ENCODE results near the gene ALDH3A2. TPM values are rescaled to one million over a fixed set of nuclear protein-coding genes. Genes with fewer than 3 reads are reported as not detected.

Gene ALDH3A2
- total RNA-seq, 2 experiments from 2014 or later, result 29.7 to 41.1 TPM

- H4K20me1 ChIP-seq (ENCODE audit: insufficient read depth, low read length), result no peaks in the 10 kb centered on the region
- intact Hi-C loops (cut with micrococcal nuclease; ENCODE audit: unreplicated experiment), result no loop called here
- no peak overlapping the region for H2AFZ ChIP-seq (ENCODE audit: low read length)
- H3K4me1 ChIP-seq (ENCODE audit: insufficient read depth, low read length, poor library complexity, severe bottlenecking), result peaks cover 10% of the 10 kb centered on the region
- H3K27ac ChIP-seq (ENCODE audit: low read depth, low read length, poor library complexity, severe bottlenecking), result no peak overlapping the region
- H3K79me2 ChIP-seq (ENCODE audit: insufficient read depth, low read depth, low read length), result no peaks in the 10 kb centered on the region
- no TSS peak for BruUV-seq (replicated peaks)
- no peaks in the 10 kb centered on the region for H3K9me2 ChIP-seq (ENCODE audit: insufficient read depth, low read length)
- CTCF ChIA-PET (ENCODE audit: unreplicated experiment), result no interaction called here
- peaks cover 60% of the 10 kb centered on the region for H3K36me3 ChIP-seq (ENCODE audit: insufficient read depth, low read length)
- TF ChIP-seq, protein P1, sequence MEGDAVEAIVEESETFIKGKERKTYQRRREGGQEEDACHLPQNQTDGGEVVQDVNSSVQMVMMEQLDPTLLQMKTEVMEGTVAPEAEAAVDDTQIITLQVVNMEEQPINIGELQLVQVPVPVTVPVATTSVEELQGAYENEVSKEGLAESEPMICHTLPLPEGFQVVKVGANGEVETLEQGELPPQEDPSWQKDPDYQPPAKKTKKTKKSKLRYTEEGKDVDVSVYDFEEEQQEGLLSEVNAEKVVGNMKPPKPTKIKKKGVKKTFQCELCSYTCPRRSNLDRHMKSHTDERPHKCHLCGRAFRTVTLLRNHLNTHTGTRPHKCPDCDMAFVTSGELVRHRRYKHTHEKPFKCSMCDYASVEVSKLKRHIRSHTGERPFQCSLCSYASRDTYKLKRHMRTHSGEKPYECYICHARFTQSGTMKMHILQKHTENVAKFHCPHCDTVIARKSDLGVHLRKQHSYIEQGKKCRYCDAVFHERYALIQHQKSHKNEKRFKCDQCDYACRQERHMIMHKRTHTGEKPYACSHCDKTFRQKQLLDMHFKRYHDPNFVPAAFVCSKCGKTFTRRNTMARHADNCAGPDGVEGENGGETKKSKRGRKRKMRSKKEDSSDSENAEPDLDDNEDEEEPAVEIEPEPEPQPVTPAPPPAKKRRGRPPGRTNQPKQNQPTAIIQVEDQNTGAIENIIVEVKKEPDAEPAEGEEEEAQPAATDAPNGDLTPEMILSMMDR (conservative IDR thresholded peaks at IDR 0.05; ENCODE audit: low read length), result no peak
- TF ChIP-seq EZH2phosphoT487 (IDR thresholded peaks at IDR 0.05; ENCODE audit: borderline replicate concordance, low read depth, low read length), result no peak
- no peak overlapping the region for H3K4me2 ChIP-seq (ENCODE audit: low read length)
- no peaks in the 10 kb centered on the region for H3K9me3 ChIP-seq (ENCODE audit: low read length)
- H3K4me3 ChIP-seq (ENCODE audit: low read depth, low read length, poor library complexity, severe bottlenecking), result no peak overlapping the region
- POLR2A ChIA-PET, result interaction anchor here (0.6 kb wide), 1 partner anchor 499 kb away, joined by 3 read pairs; no protein-coding TSS in a partner anchor
- DNase-seq (ENCODE audit: low spot score), result no peak
These were observed 11.0 kb downstream of the ALDH3A2 start for GRCh38 chr17:19659366-19660177.

GRCh38 chr17:19660219-19660870, 11.8 kb downstream of the ALDH3A2 start:
- no peaks in the 10 kb centered on the region for H3K79me2 ChIP-seq (ENCODE audit: insufficient read depth, low read depth, low read length)
- ChIA-PET CTCF (ENCODE audit: unreplicated experiment) (no interaction called here), POLR2A (interaction anchor here (1.5 kb wide), 1 partner anchor 13 kb away, joined by 6 read pairs; no protein-coding TSS in a partner anchor)
- no TSS peak for BruUV-seq (replicated peaks)
- no peak overlapping the region for H3K4me2 ChIP-seq (ENCODE audit: low read length)
- TF ChIP-seq EZH2phosphoT487 (IDR thresholded peaks at IDR 0.05; ENCODE audit: borderline replicate concordance, low read depth, low read length), result no peak
- TF ChIP-seq, protein P1 (conservative IDR thresholded peaks at IDR 0.05; ENCODE audit: low read length), result no peak
- intact Hi-C loops (cut with micrococcal nuclease; ENCODE audit: unreplicated experiment), result no loop called here
- H3K9me2 ChIP-seq (ENCODE audit: insufficient read depth, low read length), result no peaks in the 10 kb centered on the region
- no peaks in the 10 kb centered on the region for H4K20me1 ChIP-seq (ENCODE audit: insufficient read depth, low read length)
- no peak overlapping the region for H3K27ac ChIP-seq (ENCODE audit: low read depth, low read length, poor library complexity, severe bottlenecking)
- peaks cover 10% of the 10 kb centered on the region for H3K4me1 ChIP-seq (ENCODE audit: insufficient read depth, low read length, poor library complexity, severe bottlenecking)
- no peak for DNase-seq (ENCODE audit: low spot score)
- H3K36me3 ChIP-seq (ENCODE audit: insufficient read depth, low read length), result peaks cover 60% of the 10 kb centered on the region
- no peak overlapping the region for H2AFZ ChIP-seq (ENCODE audit: low read length)
- H3K4me3 ChIP-seq (ENCODE audit: low read depth, low read length, poor library complexity, severe bottlenecking), result no peak overlapping the region
- no peaks in the 10 kb centered on the region for H3K9me3 ChIP-seq (ENCODE audit: low read length)
